Stimulated activated CD4-positive, alpha-beta T cell treated with anti-CD3 and anti-CD28 coated beads, Interleukin-1b, Interleukin-23, amount 100 ng/mL, for 4 hours (primary cell): Measurements from ENCODE around the gene CTRB1.

Experiments
- DNase-seq, 2 donors: peaks; one replicate each; pipeline ENCODE4 v3.0.0-alpha.2; 2020; ENCODE audit warnings: low read depth in 2 of 2

The CTRB1 gene

DNA sequence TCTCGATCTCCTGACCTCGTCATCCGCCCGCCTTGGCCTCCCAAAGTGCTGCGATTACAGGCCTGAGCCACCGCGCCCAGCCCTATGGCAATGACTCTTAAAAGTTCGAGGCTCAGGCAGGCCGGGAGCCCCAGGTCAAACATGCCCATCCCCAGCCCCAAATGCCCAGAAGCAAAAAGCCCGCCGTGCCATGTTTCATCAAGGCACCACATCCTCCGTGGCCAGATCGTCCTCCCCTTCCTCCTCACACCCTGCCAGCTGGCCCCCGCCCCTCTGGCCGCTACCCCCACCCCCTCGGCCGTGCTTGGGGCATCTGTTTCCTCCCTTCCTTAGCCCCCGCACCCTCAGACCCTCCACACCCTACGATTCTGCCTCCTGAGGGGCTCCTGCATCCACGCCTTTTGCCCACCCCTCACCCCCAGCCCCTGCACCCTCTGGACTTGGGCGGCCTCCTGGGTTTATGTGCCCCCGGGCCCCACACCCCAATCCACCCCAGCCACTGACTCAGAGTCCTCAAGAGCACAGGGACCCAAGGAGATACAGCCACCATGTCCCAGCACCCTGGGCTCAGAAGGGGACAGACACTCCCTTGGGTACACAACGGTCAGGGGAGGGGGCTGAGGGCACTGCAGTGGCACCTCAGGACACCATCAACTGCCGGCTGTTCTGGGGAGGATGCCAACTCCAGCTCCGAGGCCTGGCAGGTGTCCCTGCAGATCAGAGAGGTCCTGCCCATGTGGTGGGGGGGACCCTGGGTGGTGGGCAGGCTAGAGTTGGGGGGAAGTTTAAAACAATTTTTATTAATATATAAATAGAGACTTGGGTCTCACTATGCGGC is 7.1 kb downstream of the CTRB1 start:
- no peak for DNase-seq

DNA sequence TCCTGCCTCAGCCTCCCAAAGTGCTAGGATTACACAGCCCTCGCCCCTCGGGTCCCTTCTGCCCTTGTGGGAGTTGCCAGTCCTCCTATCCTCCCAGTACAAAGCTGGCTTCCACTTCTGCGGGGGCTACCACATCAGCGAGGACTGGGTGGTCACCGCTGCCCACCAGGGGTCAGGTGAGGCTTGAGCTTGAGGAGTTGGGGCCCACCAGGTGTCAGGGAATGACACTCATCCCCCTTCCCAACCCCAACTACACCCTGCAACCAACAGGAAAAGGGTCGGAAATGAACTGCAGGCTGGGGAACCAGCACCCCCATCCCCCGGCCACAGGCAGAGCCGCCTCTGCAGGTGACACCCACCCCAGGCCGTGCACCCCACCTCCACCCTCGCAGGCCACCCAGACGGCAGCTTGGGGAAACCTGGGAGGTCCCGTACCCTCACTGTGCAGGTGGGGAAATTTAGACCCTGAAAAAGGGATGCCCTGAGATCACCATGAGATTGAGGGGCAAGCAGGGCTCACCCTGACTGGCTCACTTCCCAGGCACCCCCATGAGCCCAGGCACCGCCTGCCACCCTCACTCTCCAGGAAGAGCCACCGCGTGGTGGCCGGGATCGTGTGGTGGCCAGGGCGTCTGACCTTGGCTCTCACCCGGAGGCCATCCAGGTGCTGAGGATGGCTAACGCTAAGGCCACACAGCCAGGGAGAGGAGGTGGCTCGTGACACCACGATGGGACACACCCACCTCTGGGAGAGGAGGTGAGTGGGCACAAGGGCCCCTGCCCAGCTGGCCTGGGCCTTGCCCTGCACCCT is 8.0 kb downstream of the CTRB1 start:
- no peak for DNase-seq

DNA sequence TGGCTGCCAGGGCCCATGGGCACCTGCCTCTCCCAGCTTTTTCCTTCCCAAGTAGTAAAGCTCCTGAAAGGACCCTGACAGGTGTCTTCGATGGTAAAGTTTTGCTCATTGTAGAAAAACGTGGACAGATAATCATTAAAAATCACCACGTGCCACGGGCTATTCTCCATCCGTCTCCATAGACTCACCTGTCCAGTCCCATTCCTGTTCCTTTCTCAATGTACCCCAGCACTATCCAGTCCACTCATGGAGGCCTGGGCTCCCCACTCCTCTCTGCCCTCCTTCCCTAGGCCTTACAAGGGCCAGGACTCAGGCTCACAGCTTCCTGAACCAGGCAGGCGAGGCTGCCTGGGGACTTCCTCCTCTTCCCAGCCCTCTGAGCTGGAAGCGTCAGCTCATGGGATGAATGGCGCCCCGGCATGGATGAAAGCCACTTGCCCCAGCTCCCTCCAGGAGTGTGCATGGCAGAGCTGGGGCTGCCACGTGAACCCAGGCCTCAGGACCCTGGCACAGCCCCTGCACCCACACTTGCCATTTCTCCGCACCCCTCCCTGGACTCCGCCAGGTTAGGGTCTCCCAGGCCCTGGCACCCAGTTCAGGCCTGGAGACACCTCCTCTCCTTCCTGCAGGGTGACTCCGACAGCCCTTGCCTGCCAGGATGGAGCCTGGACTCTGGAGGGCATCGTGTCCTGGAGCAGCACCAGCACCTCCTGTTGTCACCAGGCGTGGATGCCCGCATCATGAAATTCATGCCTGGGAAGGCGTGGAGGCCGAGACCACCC is 8.8 kb downstream of the CTRB1 start:
- DNase-seq = no peak

DNA sequence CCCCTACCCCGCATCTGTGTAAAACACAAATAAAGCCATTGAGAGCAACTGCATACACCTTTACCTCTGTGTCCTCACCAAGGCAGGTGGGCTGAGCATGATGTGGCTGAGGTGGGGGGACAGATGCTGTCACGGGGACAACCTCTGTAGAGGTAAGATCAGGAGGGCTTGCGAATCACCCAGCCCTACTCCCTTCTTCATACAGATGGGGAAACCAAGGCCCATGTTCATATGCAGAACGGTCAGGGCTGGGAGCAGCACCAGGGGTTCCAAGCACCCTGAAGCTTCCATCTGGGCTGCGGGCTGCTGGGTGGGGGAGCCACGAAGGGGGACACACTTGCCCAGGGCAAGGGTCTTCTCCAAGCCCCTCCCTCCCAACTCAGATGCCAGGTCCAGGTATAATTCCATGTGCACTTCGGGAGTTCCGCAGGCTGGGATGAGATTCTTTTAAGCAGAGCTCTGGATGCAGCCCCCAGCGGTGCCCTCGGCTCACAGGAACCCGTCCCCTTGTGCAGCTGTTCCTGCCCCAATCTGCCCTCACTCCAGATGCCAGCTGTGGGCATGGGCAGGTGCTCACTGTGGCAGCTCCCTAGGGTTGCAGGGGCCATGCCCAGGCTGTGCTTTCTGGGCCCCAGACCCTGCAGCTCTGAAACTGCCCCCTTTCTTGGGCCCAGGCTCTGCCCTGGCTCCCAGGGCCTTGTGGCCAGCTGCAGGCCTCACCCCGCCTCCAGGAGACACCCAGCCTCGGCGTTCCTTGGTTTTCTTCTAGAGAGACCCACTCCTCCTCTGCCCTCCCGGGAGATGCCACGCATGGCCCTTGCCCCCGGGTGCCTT is 9.6 kb downstream of the CTRB1 start:
- DNase-seq = no peak

DNA sequence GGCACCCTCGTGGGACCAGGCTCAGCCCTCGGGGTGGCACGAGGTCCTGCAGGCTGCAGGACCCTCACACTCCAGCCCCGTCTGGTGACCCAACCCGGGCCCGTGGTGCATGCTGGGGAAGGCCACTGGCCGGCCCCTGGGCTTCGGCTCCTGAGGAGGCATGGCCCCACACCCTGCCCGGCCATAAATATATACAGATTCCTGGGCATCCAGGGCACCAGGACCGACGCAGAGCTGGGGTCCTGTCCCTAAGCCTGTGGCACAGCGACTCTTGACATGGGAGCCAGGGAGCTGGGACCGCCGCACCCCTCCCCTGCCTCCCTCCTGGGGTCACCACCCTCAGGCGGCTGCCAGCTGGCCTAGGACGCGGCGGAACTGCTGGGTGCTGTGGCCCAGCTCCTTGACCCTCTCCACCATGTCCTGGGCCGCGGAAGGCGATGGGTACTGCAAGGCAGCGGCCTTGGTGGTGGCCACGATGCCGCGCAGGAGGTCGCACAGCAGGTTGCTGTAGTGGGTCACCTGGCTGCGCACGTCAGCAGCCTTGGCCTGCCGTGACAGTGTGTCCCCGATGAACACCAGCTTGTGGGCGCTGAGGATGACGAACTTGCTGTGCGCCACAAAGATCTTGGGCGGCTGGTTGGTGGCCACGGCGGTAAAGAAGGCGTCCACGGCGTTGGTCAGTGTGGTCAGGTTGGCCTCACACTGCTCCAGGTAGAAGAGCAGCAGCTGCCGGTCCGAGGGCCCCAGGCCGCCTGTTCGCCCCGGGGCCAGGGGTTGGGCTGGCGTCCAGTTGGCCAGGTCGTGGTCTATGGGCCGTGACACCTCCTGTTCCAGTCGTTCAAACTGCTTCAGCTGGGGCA is 10.6 kb downstream of the CTRB1 start:
- DNase-seq = no peak

DNA sequence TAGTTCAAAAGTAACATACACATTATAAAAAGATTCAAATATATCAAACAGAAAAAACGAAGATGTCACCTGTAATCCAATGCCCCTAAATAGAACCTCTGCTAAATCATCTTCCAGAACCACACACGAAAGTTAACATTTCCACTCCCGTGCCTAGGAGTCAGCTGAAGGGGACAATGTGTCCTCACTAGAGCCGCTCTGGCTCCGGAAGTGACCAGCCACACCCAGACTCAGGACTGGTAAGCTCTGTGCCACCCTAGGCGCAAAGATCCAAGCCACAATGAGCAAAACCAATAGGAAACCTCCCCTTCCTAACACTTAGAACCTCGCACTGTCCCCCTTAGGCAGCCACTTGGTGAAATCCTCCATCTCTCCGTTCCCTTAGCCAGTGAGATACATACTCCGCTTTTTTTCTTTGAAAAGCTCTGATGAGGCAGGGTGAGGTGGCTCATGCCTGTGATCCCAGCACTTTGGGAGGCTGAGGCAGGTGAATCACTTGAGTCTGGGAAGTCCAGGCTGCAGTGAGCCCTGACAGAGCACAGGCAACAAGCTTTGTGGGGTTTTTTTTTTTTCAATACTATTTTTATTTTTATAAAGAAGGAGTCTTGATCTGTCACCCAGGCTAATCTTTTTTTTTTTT is 11.8 kb downstream of the CTRB1 start:
- no peak for DNase-seq

DNA sequence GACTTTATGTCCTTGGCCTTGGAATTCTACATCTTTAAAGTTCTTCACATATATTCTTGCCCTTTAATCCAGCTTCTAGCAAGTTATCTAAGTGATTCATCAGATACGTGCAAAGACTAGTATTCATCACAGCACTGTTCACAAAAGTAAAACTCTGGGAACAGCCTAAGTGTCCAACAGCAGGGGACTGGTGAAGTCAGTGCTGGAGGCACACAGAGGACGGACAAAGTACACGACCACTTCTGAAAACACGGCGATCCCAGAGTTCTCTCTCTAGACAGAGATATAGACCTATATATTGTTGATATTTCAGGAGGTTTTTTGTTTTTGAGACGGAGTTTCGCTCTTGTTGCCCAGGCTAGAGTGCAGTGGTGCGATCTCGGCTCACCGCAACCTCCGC is 12.8 kb downstream of the CTRB1 start:
- DNase-seq = no peak

DNA sequence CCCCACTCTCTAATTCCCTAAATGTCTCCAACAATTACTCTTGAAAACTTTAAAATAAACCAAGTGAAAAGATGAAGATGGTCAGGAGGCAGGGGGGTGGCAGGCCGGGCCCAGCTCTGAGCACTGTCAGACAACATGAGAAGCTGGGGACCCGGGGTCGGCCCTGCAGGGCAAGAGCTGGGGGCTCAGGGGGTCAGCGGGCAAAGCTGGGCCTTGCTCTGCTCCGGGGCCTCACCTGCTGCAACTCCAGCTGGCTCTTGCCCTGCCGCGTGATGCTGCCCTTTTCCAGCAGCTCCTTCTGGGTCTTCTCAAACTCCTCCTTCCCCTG is 14.8 kb downstream of the CTRB1 start:
- no peak for DNase-seq

DNA sequence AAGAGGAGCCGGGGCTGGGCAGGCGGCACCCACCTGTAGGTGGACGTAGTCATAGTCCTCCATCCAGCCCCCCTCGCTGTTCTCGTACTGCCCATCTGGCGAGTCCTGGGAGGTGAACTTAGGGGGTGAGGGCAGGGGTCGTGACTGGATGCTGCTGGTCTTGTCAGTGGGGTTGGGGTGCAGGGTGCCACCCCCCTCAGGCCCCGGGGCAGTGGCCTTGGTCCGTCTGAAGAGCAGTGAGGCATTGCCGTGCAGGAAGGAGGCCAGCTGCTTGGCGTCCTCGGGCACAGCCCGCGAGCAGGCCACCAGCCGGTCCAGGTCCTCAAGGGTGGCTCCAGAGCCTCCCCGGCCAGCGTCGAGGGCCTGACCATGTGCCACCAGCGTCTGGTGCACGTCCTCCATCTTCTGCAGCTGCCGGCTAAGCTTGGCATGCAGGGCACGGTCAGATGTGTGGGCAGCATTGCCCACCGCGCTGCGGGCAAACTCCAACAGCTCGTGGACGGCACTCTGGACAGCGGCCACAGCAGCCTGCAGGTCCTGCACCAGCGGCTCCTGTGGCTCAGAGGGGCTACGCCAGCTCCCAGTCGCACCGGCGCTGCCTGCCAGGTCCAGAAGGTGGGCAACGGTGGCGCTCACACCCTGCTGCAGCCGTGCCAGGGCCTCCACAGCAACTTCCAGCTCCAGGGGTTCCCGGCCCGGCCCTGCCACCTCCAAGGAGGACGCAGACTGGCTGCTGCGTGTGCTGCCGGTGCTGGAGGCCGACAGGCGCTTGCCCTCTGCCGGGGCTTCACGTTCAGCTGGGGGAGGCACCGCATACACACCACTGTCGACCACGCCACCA is 16.3 kb downstream of the CTRB1 start:
- no peak for DNase-seq

DNA sequence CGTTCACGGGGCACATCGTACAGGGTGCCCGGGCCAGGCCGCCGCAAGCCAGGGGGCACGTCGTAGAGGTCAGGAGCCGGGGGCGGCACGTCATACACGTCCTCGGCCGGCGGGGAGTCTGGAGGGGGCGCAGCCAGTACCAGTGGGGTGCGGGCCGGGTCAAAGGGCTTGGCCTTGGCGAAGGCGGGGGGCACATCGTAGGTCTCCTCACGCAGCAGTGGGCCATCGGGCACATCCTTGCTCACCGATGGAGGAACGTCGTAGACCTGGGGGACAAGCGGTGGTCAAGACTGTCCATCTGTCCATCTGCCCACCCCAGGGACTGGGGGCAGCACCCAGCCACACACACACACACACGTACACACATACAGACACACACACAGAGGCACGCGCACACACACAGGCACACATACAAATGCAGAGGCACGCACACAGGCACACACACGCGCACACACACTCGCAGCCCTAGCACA is 17.0 kb downstream of the CTRB1 start:
- no peak for DNase-seq

DNA sequence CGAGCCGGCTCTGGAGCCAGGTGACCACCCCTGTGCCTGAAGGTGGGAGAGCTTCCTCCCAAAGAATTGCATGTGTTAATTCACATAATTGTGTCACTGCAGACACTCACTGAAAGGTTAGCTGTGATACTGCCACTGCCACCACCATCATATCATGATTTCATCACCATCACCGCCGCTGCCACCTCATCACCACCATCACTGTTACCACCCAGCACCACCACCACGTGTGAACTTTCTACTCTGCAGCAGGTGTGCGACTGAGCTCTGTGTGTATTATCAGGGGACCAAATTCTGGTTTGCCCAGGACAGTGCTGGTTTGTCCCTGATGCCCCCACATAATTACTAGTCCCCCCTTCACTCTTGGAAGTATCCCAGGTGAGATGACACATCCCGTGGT is 17.4 kb downstream of the CTRB1 start:
- no peak for DNase-seq

DNA sequence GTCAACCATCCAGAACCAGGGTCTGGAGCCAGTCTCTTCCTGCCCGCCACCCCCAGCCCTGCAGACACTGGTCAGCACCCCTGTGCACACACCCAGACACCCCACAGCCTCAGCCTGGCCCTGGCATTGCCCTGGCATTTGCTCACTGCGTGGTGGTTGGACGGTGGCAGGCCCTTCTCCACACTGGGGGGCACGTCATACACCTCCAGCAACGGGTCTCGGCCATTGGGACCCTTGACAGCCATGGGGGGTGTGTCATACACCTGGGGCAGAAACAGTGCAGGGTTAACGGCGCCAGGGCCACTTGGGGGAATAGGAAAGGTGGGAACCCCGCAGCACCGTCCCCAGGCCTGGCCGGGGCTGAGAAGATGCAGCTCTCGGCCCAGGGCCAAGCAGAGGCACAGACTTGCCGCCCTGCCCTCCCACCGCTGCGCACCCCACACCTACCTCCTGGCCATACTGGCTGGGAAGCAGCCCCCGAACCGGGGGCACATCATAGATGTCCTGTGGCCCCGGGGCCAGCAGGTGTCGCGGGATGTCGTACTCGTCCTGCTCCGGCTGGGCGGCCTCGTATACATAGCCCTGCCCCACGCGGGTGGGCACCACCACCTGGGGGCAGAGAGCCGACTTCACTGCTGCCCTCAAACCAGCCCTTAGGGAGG is 18.1 kb downstream of the CTRB1 start:
- no peak for DNase-seq

DNA sequence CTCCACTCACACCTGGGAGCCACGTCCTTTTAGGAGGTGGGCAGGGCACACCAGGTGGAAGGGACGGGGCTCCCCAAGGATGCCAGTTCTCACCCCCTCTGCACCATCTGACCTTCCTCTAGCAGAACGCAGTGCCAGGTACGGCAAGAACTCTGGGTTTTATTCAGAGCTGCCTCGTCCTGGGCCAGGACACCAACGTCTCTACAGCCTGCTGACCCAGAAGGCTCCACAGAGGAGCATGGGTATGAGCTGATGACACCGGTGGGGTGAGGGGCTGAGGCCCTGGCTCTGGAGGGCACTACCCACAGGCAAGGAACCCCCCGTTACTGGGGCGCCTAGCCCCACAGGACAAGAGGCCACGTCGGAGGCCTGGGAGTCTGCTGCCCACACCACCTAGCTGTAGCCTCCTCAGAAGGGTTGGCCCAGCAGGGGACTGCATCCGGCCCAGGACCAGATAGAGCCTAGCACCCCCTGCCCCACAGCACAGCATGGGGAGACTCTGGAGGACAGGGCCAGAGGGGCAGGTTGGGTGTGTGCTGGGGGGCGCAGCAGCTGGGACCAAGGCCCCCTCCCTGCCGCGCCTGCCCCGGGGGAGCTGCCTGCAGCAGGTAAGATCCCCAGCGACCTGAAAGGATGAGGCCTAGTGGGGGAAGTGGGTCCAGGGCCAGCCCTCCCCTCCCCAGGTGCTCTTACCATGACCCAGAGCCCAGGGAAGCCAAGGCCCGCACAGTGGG is 18.8 kb downstream of the CTRB1 start:
- DNase-seq = no peak

DNA sequence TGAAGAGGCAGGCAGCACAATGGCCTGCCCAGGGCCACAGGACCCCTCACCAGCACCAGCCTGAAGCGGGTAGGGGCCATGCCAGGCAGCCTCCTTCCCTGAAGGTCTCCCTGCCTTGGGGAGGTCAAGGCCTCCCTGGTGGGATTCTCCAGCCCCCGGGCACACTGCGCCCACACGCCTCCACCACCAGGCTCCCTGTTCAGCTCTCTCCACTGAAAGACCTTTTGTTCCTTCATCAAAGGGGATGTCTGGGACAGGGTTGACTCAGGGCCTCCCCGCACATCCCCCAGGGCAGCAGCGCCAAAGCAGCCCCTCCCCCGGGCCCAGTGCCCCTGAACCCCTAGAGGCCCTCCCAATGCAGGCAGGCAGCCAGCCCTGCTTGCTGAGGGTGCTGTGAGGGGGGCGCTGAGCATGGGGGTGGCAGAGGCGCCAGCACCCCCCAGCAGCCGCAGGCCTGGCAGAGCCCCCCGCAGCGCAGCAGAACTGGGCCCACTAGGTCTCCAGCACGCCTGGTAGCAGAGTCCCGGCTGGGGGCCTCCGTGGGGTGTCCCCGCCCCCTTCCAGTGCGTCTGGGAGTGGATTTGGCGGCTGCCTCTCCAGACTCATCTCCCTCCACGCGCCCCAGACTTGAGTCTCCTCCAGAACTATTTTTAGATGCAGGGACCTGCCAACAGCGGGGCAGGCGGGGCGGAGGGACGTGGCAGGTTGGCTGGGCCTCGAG is 19.5 kb downstream of the CTRB1 start:
- DNase-seq = no peak

DNA sequence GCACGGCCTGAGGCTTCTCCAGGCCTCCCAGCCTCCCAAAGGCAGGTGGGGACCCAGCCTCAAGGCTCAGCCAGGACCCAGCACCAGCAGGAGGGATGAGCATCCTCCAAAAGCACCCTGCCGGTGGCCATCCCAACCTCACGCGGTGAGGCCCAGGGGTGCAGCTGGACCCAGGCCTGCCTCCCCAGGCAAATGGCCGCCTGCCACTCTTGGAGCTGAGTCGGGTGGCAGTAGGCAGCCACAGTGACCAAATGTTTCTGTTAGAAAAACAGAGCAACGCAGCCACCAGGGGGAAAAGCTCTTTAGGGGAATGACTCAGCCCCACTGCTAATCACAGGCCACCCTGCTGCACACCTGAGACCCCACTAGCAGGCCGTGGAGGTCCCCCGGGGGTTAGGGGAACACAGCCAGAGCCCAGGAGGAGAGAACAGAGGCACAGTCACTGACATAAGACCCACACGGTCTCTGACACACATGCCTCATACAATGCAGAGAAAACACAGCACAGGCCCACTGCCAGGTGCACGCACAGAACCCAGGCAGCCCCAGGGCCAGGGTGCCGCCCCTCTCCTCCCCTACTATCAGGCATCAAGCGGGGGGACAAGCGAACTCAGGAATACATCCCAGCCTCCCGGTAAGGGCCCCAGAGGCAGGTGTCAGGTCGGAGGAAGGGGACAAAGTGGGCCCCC is 20.2 kb downstream of the CTRB1 start:
- DNase-seq = no peak

DNA sequence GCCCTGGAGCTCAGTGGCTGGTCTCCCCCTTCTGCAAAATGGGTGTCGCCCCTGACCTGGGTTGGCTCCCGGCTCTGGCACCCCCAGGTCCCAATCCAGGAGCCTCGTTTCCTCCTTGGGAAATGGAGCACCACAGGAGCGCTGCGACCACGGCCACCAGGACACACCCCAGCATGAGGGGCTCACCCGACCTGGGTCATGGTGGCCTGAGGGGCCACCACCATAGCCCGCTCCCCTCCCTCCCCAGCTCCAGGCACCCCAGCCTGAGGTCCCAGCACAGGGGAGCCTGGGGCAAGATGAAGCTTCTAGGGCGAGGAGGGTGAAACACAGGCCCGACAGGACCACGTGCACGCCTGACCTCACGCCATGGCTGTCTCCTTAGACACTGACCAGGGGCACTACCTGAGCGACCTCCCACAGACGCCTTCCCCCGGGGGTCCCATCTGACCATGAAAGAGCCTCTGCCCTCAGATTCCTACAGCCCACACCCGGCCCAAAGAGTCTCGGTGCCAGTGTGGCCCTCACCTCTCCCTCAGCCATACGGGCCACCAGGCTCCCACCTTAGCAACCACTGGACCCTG is 20.8 kb downstream of the CTRB1 start:
- DNase-seq = no peak
